HEK293 (cell line): Measurements from ENCODE around the gene PLA2G2E.

ENCODE experiments used
- BCL11A ChIP-seq: fragments of 450-650 bp; formaldehyde crosslinking; IDR thresholded peaks from 2 replicates; pipeline ENCODE4 v1.5.1; 2016; ENCODE audit warnings: low read depth, missing biosample characterization, missing genetic modification characterization
- HOXA7 ChIP-seq: sonication (generic); formaldehyde crosslinking; IDR thresholded peaks from 2 replicates; pipeline ENCODE4 v1.8.1; 2022; ENCODE audit warnings: missing genetic modification reagents, borderline replicate concordance
- KLF9 ChIP-seq: fragments of 450-650 bp; formaldehyde crosslinking; IDR thresholded peaks from 2 replicates; pipeline ENCODE4 v1.5.1; 2016; ENCODE audit warnings: missing biosample characterization, missing genetic modification characterization, low read depth
- MZF1 ChIP-seq: fragments of 450-650 bp; formaldehyde crosslinking; IDR thresholded peaks from 2 replicates; pipeline ENCODE4 v1.5.1; 2017; ENCODE audit warnings: missing biosample characterization, missing genetic modification characterization, borderline replicate concordance
- TCF7L2 ChIP-seq: IDR thresholded peaks from 2 replicates; pipeline ENCODE4 v1.6.1; 2011; ENCODE audit warnings: low read depth, mild to moderate bottlenecking, inconsistent platforms, low read length, moderate library complexity, borderline replicate concordance
- ZBTB1 ChIP-seq: fragments of 450-650 bp; formaldehyde crosslinking; IDR thresholded peaks from 2 replicates; pipeline ENCODE4 v1.5.1; 2016; ENCODE audit warnings: missing biosample characterization, missing genetic modification characterization
- ZFP3 ChIP-seq: fragments of 450-650 bp; formaldehyde crosslinking; IDR thresholded peaks from 2 replicates; pipeline ENCODE4 v1.5.1; 2016; ENCODE audit warnings: low read depth, missing biosample characterization, missing genetic modification characterization
- ZNF292 ChIP-seq: fragments of 450-650 bp; formaldehyde crosslinking; IDR thresholded peaks from 2 replicates; pipeline ENCODE4 v1.5.1; 2016; ENCODE audit warnings: low read depth, missing biosample characterization, missing genetic modification characterization, borderline replicate concordance
- ZNF785 ChIP-seq: fragments of 450-650 bp; formaldehyde crosslinking; IDR thresholded peaks from 2 replicates; pipeline ENCODE4 v1.5.1; 2016; ENCODE audit warnings: missing biosample characterization, missing genetic modification characterization
- ZNF843 ChIP-seq: fragments of 450-650 bp; formaldehyde crosslinking; IDR thresholded peaks from 2 replicates; pipeline ENCODE4 v1.5.1; 2016; ENCODE audit warnings: missing biosample characterization, missing genetic modification characterization
- TF ChIP-seq, protein P1 (sequence below): fragments of 450-650 bp; formaldehyde crosslinking; IDR thresholded peaks from 2 replicates; pipeline ENCODE4 v1.5.1; 2016; ENCODE audit warnings: missing biosample characterization, missing genetic modification characterization
- TF ChIP-seq, protein P2 (sequence below): fragments of 450-650 bp; formaldehyde crosslinking; IDR thresholded peaks from 2 replicates; pipeline ENCODE4 v1.5.1; 2016; ENCODE audit warnings: missing biosample characterization, missing genetic modification characterization
- TF ChIP-seq, protein P3 (sequence below): IDR thresholded peaks from 2 replicates; pipeline ENCODE4 v1.6.1; 2011; ENCODE audit warnings: mild to moderate bottlenecking, low read depth, low read length, borderline replicate concordance
- TF ChIP-seq, protein P4 (sequence below): fragments of 450-650 bp; IDR thresholded peaks from 2 replicates; pipeline ENCODE4 v1.5.1; 2018; ENCODE audit warnings: missing biosample characterization, missing genetic modification characterization

DNA sequence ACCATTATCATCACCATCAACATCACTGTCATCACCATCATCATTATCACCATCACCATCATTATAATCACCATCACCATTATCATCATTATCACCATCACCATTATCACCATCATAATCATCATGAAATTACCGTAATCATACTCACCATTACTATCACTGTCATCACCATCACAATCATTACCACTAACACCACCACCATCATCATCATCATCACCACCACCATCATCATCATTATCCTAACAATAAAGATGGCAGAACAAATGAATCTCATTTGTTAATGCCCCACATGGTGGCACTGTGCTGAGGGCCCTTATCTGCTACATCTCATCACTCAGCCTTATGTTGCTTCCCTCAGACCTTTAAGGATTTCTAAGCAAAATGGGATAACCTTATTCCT, 9.4 kb upstream of the PLA2G2E start:
- TF ChIP-seq, protein P1, sequence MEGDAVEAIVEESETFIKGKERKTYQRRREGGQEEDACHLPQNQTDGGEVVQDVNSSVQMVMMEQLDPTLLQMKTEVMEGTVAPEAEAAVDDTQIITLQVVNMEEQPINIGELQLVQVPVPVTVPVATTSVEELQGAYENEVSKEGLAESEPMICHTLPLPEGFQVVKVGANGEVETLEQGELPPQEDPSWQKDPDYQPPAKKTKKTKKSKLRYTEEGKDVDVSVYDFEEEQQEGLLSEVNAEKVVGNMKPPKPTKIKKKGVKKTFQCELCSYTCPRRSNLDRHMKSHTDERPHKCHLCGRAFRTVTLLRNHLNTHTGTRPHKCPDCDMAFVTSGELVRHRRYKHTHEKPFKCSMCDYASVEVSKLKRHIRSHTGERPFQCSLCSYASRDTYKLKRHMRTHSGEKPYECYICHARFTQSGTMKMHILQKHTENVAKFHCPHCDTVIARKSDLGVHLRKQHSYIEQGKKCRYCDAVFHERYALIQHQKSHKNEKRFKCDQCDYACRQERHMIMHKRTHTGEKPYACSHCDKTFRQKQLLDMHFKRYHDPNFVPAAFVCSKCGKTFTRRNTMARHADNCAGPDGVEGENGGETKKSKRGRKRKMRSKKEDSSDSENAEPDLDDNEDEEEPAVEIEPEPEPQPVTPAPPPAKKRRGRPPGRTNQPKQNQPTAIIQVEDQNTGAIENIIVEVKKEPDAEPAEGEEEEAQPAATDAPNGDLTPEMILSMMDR (tag by site-specific recombination), result no peak
- TF ChIP-seq ZFP3 (tag by site-specific recombination), result no peak
- TF ChIP-seq KLF9 (tag by site-specific recombination), result no peak
- TF ChIP-seq HOXA7 (CRISPR knock-in tag), result no peak
- TF ChIP-seq, protein P2, sequence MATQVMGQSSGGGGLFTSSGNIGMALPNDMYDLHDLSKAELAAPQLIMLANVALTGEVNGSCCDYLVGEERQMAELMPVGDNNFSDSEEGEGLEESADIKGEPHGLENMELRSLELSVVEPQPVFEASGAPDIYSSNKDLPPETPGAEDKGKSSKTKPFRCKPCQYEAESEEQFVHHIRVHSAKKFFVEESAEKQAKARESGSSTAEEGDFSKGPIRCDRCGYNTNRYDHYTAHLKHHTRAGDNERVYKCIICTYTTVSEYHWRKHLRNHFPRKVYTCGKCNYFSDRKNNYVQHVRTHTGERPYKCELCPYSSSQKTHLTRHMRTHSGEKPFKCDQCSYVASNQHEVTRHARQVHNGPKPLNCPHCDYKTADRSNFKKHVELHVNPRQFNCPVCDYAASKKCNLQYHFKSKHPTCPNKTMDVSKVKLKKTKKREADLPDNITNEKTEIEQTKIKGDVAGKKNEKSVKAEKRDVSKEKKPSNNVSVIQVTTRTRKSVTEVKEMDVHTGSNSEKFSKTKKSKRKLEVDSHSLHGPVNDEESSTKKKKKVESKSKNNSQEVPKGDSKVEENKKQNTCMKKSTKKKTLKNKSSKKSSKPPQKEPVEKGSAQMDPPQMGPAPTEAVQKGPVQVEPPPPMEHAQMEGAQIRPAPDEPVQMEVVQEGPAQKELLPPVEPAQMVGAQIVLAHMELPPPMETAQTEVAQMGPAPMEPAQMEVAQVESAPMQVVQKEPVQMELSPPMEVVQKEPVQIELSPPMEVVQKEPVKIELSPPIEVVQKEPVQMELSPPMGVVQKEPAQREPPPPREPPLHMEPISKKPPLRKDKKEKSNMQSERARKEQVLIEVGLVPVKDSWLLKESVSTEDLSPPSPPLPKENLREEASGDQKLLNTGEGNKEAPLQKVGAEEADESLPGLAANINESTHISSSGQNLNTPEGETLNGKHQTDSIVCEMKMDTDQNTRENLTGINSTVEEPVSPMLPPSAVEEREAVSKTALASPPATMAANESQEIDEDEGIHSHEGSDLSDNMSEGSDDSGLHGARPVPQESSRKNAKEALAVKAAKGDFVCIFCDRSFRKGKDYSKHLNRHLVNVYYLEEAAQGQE (tag by site-specific recombination), result no peak
- no peak for TF ChIP-seq TCF7L2
- TF ChIP-seq ZNF785, result no peak
- no peak for TF ChIP-seq MZF1 (tag by site-specific recombination)
- no peak for TF ChIP-seq BCL11A (tag by site-specific recombination)
- TF ChIP-seq, protein P3, sequence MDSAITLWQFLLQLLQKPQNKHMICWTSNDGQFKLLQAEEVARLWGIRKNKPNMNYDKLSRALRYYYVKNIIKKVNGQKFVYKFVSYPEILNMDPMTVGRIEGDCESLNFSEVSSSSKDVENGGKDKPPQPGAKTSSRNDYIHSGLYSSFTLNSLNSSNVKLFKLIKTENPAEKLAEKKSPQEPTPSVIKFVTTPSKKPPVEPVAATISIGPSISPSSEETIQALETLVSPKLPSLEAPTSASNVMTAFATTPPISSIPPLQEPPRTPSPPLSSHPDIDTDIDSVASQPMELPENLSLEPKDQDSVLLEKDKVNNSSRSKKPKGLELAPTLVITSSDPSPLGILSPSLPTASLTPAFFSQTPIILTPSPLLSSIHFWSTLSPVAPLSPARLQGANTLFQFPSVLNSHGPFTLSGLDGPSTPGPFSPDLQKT, result no peak
- TF ChIP-seq, protein P4, sequence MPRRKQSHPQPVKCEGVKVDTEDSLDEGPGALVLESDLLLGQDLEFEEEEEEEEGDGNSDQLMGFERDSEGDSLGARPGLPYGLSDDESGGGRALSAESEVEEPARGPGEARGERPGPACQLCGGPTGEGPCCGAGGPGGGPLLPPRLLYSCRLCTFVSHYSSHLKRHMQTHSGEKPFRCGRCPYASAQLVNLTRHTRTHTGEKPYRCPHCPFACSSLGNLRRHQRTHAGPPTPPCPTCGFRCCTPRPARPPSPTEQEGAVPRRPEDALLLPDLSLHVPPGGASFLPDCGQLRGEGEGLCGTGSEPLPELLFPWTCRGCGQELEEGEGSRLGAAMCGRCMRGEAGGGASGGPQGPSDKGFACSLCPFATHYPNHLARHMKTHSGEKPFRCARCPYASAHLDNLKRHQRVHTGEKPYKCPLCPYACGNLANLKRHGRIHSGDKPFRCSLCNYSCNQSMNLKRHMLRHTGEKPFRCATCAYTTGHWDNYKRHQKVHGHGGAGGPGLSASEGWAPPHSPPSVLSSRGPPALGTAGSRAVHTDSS, result peak; percentile 84
- TF ChIP-seq ZNF292, result no peak
- TF ChIP-seq ZBTB1 (tag by site-specific recombination), result no peak
- TF ChIP-seq ZNF843 (tag by site-specific recombination), result no peak
